Measurements from ENCODE around the gene LDB1.

Gene LDB1

DNA sequence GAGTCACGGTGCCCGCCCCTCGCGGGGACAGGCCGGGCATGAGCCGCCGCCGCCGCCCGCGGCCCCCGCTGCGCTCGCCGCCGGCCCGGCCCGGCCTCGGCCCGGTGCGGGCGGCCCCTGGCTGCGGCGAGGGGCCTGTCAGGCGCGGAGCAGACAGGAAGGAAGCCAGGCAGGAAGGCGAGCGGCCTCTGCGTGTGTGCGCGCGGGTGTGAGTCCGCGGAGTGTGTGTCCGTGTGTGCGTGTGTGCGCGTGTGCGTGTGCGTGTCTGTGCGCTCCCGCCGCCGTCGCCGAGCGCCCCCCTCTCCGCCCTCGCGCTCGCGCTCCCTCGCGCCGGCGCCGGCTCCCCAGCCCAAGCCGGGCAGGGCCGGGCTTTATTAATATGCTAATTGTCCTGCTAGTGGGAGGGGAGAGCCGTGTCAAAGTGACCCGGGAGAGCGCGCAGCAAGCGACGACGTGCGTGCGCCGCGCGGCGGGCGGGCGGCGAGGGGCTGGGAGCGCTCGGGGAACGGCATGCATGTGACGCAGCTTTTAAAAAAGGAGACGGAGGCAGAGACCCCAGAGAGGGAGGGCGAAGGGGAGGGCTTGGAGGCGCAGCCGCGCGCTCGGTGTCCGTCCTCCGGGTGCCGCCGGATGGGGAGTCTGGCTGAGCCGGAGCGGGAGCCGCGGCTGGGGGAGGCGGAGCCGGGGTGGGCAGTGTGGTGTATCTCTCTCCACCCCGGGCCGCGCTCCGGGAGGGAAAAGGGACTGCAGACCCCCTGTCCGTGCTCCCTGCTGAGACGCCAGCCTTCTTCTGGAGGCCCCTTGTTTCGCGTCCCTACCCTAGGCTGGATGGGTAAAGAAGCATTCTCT lies at the start of gene LDB1:
Gene LDB1 (minus strand): TSS at position 227 of the 849 bp plus-strand sequence. CDS start 258 bp downstream, outside the sequence.
- DNase-seq, result peak; percentile 72

- no peak for DNase-seq
These were observed 47.7 kb upstream of the LDB1 start for GRCh38 chr10:102167861-102168260.

DNA sequence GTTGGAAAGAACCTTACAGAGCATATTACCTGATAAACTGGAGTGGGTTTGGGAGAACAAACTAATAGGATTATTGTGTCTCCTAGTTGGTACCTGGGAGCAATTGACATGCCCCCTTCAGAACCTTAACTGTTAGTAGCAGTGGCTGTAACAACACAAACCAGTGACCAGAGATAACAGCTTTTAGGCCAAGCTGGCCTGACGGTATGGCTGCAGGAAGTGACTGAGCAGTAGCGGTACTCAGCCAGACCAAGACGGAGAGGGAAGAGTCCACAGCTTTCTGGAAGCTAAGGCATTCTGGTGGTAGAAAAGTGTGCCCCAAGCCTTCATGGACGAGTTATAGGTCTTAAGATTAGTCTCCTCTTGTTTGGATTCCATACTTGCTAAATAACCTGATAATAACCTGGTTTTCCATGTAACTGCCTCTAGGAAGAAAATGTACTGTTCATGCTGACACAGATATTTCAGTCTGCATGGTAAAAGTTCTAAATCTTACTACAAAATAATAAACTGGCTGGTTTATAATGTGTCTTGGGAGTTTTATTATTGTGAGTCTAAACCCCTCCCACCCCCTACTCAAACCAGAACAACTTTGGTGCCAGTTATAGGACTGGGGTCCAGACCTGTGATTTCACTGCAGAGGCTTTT lies 43.3 kb upstream of the LDB1 start:
- no peak for DNase-seq

DNA sequence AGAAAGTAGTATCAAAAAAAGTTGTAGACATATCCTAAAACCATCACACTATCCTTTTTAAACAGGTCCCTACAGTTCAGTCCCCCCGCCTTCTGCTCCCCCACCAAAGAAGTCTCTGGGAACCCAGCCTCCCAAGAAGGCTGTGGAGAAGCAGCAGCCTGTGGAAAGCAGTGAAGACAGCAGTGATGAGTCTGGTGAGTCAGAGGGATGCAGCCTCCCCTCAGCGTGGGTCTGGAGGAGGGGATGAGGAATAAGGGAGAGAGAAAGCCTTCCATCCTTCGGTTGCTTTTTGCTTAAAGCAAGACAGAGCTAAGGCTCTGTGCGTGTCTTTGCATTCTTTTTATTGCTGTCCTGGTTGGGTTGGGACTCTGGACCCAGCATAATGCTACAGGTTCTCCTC lies 39.7 kb upstream of the LDB1 start:
- DNase-seq, result no peak

DNA sequence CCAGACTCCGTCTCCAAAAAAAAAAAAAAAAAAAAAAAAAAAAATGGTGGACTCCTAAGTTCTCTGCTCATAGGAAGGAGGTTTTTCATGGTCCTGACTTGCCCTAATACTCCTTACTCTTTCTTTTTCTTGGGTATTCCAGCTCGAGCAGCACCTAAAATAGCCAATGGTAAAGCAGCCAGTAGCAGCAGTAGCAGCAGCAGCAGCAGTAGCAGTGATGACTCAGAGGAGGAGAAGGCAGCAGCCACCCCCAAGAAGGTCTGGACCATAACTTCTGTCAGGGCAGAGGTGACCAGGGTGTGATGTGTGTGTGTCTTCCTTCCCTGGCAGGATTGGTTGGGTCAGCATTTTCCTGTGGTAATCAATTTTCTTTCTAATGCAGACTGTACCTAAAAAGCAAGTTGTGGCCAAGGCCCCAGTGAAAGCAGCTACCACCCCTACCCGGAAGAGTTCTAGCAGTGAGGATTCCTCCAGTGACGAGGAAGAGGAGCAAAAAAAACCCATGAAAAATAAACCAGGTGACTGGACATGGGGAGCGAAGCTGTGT lies 39.0 kb upstream of the LDB1 start:
- peak; percentile 50 for DNase-seq

- DNase-seq, result no peak
These were observed 37.1 kb upstream of the LDB1 start for GRCh38 chr10:102157224-102157623.

GRCh38 chr10:102154466-102155116 lies 34.4 kb upstream of the LDB1 start:
- no peak for DNase-seq

DNA sequence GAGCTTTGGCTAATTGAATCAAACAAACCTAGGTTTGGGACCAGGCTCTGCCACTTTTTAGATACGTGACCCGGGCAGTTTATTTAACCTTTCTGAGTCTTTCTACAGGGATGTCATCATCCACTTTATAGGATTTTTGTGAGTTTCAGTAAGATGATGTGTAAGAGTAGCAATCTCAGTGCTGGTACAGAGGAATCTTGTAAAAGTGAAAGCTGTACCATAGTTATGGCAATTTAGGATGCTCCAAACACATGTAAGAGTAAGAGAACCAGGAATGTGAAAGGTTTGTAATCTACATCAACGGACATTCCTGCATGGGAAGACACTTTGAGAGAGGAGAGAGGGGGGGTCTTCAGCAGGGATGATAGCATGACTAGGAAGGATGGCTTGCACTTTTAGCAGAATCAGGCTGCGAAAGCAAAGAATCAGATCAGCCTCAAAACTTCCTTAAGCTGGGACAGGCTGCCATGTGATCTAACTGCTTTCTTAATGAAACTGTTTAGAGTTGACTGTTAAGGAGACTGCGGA lies 33.0 kb upstream of the LDB1 start:
- DNase-seq, result no peak

- DNase-seq, result peak; percentile 15
These were observed 32.4 kb upstream of the LDB1 start for GRCh38 chr10:102152545-102152890.

- DNase-seq, result peak; percentile 99
These were observed 31.8 kb upstream of the LDB1 start, which contains the start of gene NOLC1 for GRCh38 chr10:102151774-102152544. NOLC1 (plus strand) TSS chr10:102152389; CDS start chr10:102152411, 22 bp downstream.

DNA sequence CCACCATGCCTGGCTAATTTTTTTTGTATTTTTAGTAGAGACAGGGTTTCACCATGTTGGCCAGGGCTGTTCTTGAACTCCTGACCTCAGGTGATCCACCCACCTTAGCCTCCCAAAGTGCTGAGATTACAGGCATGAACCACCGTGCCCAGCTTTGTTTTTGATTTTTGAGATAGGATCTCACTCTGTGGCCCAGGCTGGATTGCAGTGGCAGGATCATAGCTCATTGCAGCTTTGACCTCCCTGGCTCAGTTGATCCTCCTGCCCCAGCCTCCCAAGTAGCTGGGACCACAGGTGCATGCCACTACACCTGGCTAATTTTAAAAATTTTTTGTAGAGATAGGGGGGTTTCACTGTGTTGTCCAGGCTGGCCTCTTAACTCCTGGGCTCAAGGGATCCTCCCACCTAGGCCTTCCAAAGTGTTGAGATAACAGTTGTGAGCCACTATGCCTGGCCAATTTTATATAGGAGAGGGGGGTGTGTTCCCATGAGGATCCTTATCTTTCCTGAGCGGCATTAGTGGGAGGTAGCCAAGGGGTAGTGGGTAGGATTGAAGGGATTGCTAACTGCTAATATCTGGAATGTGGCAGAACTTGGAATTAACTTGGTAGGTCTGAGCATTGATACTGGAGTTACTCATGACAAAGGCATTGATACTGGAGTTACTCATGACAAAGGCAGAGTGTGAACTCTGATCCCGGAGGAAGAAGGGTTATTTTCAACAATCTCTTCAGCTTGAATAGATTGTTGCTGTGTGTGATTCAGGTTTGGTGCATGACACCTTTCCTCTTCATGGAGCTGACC lies 31.0 kb upstream of the LDB1 start:
- peak; percentile 77 for DNase-seq

GRCh38 chr10:102148275-102148674 lies 28.1 kb upstream of the LDB1 start:
- DNase-seq, result no peak

DNA sequence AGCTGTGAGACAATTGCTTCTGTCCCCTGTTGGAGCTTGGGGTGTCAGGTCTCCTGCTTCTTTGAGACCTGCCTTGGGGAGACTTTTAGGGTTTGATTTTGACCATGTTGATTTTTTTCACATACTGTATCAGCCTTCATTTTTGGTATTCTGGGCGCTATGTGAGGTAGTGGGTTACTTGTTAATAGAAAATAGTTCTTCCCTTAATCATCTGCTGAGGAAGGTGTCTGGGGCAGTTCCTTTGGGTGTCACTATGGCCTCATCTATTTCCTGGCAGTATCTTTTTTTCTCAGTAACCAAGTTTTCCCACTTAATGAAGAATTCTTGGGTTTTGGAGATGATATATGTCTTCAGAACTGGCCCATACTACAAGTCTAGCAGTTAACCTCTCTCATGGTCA lies 27.4 kb upstream of the LDB1 start:
- DNase-seq, result no peak

GRCh38 chr10:102146971-102147428 lies 26.8 kb upstream of the LDB1 start:
- no peak for DNase-seq

GRCh38 chr10:102141583-102142107 lies 21.5 kb upstream of the LDB1 start:
- no peak for DNase-seq

DNA sequence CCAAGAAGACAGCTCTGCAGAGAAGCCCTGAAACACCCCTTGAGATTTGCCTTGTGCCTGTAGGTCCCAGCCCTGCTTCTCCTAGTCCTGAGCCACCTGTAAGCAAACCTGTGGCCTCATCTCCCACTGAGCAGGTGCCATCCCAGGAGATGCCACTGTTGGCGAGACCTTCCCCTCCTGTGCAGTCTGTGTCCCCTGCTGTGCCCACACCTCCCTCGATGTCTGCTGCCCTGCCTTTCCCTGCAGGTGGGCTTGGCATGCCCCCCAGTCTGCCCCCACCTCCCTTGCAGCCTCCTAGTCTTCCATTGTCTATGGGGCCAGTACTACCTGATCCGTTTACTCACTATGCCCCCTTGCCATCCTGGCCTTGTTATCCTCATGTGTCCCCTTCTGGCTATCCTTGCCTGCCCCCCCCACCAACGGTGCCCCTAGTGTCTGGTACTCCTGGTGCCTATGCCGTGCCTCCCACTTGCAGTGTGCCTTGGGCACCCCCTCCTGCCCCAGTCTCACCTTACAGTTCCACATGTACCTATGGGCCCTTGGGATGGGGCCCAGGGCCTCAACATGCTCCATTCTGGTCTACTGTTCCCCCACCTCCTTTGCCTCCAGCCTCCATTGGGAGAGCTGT lies 20.9 kb upstream of the LDB1 start:
- DNase-seq, result no peak

DNA sequence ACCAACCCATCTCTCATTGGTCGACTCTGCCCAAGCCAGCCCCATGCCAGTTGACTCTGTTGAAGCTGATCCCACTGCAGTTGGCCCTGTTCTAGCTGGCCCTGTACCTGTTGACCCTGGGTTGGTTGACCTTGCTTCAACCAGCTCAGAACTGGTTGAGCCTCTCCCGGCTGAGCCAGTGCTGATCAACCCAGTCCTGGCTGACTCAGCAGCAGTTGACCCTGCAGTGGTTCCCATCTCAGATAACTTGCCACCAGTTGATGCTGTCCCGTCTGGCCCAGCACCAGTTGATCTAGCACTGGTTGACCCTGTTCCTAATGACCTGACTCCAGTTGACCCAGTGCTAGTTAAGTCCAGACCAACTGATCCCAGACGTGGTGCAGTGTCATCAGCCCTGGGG lies 20.1 kb upstream of the LDB1 start:
- DNase-seq, result no peak

GRCh38 chr10:102139281-102140110 lies 19.3 kb upstream of the LDB1 start:
- DNase-seq, result no peak

DNA sequence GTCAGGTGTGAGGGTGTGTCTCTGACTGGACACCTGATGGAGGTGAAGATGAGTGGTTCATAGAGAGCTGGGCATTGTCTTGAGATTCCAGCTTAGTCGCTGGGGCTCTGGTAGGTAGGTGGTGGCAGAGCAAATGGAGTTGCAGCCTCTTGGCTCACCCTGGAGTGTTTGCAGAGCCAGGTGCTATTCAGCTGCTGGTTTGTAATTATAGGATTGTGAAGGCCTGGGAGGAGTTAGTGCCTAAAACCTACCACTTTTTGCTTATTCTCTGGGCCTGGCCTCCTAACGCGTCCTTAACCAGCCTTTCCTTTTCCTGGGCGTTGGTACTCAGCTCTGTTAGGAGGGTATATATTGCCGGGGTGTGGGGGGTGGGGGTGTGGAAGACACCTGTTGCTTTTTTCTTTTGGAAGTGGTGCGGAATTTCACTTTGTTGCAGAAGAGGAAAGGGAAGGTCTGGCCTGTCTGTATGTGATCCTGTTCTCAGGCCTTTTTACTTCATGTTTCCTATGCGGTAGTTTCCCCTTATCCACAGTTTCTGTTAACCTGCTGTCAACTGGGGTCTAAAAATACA lies 15.9 kb upstream of the LDB1 start:
- DNase-seq, result no peak

Data from HCEC 1CT (cell line).